Lower leg skin (tissue), 3 donors: ENCODE results near the gene LCK.

ENCODE experiments used
- CTCF ChIP-seq, 3 donors: fragments of 450-650 bp; IDR thresholded peaks; one replicate each; pipeline ENCODE4 v1.5.1; 2016; ENCODE audit warnings: antibody characterized with exemption in 3 of 3, mild to moderate bottlenecking in 3 of 3, moderate library complexity in 2 of 3
- POLR2A ChIP-seq, 2 donors: fragments of 450-650 bp; IDR thresholded peaks; one replicate each; pipeline ENCODE4 v1.6.1; 2016 to 2017; ENCODE audit warnings: antibody characterized with exemption in 2 of 2, mild to moderate bottlenecking in 1 of 2, moderate library complexity in 1 of 2

DNA sequence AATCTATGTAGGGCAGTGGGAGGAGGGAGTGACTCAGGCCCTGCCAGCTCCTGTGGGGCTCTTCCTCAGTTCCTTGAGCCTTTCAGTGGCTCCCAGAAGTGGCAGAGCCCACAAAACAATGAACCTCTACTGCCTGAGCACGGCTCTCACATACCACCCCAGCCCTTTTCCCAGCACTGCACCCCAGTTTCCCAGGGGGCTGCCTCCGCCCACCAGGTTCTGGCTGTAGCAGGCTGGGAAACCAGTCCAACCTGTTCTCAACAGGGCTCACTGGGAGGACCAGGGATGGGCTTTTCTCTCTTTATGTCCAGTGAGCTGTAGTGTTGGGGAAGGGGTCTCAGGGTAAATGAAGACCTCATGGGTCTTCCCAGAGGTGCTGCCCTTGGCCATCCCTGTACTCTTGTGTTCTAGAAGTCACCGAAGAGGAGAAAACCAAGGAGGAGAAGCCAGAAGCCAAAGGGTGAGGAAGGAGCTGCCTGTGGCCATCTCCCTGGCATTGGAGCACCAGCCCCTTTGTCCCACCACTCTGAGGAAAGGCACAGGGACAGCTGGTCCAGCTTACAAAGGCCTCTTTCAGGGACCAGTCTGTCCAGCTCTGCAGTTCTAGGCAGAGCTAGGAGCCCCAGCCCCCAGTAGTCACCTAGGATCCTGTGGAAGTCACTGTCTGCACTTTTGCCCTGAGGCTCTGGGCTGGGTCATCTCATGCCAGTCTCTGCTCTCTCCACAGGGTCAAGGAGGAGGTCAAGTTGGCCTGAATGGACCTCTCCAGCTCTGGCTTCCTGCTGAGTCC lies 81.4 kb downstream of the LCK start:
- TF ChIP-seq CTCF (IDR thresholded peaks at IDR 0.05) (no peak), POLR2A (IDR thresholded peaks at IDR 0.05) (no peak)
